Measurements from ENCODE around the gene TRERF1.

TRERF1 gene

GRCh38 chr6:42322676-42323075 is 129.1 kb downstream of the TRERF1 start:
- no peak for DNase-seq

GRCh38 chr6:42321976-42322375 is 129.8 kb downstream of the TRERF1 start:
- in situ Hi-C loops (cut with MboI; ENCODE audit: low pct_unique_long_range_greater_than_20kb, low sequenced_read_pairs): no loop called here

More at GRCh38 chr6:42322676-42323075, 129.1 kb downstream of the TRERF1 start:
- in situ Hi-C loops (cut with MboI; ENCODE audit: low pct_unique_long_range_greater_than_20kb, low sequenced_read_pairs): no loop called here

DNA sequence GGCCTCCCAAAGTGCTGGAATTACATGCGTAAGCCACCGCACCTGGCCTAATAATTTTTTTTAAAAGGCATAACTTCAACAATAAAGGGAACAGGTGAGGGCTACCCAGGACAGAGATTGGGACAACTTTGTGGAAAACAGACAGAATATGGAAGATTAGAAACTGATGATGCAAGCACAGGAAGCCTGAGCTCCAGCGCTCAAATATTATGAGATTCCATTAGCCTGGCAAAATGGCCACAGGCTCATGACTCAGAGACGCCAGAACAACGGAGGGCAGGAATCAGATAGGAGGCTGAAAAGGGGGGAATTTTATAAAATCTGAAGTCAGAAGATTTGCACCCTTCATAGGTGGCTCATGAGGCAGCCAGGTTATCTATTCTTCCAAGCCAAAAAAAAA is 131.0 kb downstream of the TRERF1 start:
- in situ Hi-C loops (cut with MboI; ENCODE audit: low pct_unique_long_range_greater_than_20kb, low sequenced_read_pairs): no loop called here
- DNase-seq: no peak

More at GRCh38 chr6:42321976-42322375, 129.8 kb downstream of the TRERF1 start:
- DNase-seq: no peak

DNA sequence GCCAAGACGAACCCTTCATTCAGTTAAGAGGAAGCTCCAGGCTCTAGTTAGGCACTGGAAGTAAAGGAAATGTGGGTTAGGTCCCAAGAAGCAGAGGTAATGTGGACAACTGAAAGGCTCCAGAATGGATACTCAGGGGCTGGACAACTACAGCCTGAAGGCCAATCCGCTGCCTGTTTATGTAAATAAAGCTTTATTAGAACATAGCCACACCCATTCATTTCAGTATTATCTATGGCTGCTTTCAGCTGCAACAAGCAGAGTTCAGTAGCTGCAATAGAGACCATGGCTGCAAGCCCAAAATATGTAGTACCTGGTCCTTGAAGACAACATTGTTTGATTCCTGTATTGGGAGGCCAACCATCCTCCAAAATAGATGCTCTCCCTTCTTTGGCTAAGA is 133.2 kb downstream of the TRERF1 start:
- DNase-seq: no peak
- in situ Hi-C loops (cut with MboI; ENCODE audit: low pct_unique_long_range_greater_than_20kb, low sequenced_read_pairs): no loop called here

DNA sequence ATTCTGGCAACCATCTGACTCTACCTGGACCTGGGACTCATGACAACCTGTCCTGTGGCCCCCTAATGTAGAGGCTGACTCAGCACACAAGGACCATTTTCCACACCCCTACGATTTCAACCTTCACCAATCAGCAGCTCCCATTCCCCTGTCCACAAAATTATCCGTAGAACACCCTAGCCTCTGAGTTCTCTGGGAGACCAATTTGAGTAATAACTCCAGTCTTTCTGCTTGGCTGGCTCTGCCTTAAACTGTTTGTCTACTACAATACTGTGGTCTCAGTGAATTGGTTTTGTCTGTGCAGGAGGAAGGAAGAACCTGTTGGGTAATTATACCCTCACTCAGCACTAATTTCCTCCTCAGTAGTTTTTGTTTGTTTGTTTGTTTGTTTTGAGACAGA is 134.7 kb downstream of the TRERF1 start:
- in situ Hi-C loops (cut with MboI; ENCODE audit: low pct_unique_long_range_greater_than_20kb, low sequenced_read_pairs): no loop called here
- DNase-seq: no peak

- peak; percentile 75 for DNase-seq
- in situ Hi-C loops (cut with MboI; ENCODE audit: low pct_unique_long_range_greater_than_20kb, low sequenced_read_pairs): no loop called here
These were observed 135.4 kb downstream of the TRERF1 start for GRCh38 chr6:42315991-42316970.

- in situ Hi-C loops (cut with MboI; ENCODE audit: low pct_unique_long_range_greater_than_20kb, low sequenced_read_pairs): no loop called here
- DNase-seq: no peak
These were observed 136.3 kb downstream of the TRERF1 start for GRCh38 chr6:42315259-42315990.

GRCh38 chr6:42314571-42315258 is 137.0 kb downstream of the TRERF1 start:
- DNase-seq: no peak
- in situ Hi-C loops (cut with MboI; ENCODE audit: low pct_unique_long_range_greater_than_20kb, low sequenced_read_pairs): no loop called here

- in situ Hi-C loops (cut with MboI; ENCODE audit: low pct_unique_long_range_greater_than_20kb, low sequenced_read_pairs): no loop called here
- DNase-seq: no peak
These were observed 137.7 kb downstream of the TRERF1 start for GRCh38 chr6:42313941-42314570.

GRCh38 chr6:42313038-42313437 is 138.7 kb downstream of the TRERF1 start:
- no peak for DNase-seq
- in situ Hi-C loops (cut with MboI; ENCODE audit: low pct_unique_long_range_greater_than_20kb, low sequenced_read_pairs): no loop called here

DNA sequence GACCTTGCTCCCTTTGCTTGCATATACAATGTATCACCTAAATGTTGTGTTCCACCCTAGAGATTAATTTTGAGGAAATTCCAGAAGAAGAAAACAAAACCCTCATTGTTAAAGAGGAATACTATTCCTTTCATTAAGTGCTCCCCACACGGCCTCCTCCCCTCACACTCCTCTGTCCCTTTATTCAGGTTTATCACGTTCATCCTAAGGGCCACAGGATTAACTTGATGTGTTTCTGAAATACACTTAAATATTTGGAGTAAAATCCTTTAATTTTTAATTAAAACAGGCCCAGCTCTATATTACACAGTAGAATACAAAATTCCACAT is 144.6 kb downstream of the TRERF1 start:
- in situ Hi-C loops (cut with MboI; ENCODE audit: low pct_unique_long_range_greater_than_20kb, low sequenced_read_pairs): no loop called here
- DNase-seq: no peak

GRCh38 chr6:42306439-42307140 is 145.1 kb downstream of the TRERF1 start:
- in situ Hi-C loops (cut with MboI; ENCODE audit: low pct_unique_long_range_greater_than_20kb, low sequenced_read_pairs): no loop called here
- no peak for DNase-seq

DNA sequence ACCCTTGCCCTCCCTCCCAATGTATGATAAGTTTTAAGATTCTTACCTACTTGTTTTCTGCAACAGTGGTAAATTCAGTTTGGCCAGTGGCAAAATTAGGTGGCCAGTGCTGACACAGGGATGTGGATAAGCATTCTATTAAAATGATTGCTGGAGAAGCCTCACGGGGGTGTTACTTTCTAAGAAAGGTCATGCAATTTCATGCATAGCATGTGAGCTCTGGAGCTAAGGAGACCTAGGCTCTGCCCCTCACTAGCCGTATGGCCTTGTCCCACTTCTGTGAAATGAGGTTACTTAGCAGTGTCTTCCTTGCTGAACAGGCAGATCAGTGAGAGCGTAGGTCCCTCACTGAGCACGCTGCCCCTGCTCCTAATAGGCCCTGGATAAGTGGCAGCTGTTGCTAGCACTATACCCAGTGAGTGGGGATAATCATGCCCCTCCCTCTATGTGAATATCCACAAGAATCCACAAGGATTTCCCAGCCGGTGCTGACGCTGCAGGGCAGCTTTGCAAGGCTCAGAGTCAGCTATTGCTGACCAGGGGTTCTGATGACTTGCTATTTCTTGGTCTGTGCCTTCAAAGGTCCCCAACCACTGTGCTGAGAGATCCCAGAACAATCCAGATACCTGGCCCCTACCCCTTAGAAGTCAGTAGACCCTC is 147.5 kb downstream of the TRERF1 start:
- in situ Hi-C loops (cut with MboI; ENCODE audit: low pct_unique_long_range_greater_than_20kb, low sequenced_read_pairs): no loop called here
- no peak for DNase-seq

GRCh38 chr6:42302411-42302810 is 149.3 kb downstream of the TRERF1 start:
- in situ Hi-C loops (cut with MboI; ENCODE audit: low pct_unique_long_range_greater_than_20kb, low sequenced_read_pairs): no loop called here
- DNase-seq: no peak

- in situ Hi-C loops (cut with MboI; ENCODE audit: low pct_unique_long_range_greater_than_20kb, low sequenced_read_pairs): no loop called here
- DNase-seq: no peak
These were observed 149.7 kb downstream of the TRERF1 start for GRCh38 chr6:42301986-42302385.

GRCh38 chr6:42300701-42301100 is 151.0 kb downstream of the TRERF1 start:
- in situ Hi-C loops (cut with MboI; ENCODE audit: low pct_unique_long_range_greater_than_20kb, low sequenced_read_pairs): no loop called here
- DNase-seq: no peak

DNA sequence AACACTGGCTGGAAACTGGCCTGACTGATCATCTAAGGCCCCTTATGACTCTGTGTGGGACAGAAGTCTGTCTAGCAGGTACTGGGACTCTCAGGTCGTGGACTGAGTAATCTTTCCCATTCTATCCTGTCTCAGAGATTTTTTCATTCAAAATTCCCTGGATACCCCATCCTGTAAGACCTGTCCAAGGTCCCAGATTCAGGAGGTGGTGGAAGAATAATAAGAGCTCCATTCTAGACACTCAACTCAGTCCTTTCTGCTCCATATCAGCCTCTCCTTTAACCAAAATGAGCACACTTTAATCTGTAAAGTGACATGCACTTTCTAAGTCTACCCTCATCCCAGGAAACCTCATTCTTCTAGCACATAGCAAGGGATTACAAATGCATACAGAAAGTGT is 151.5 kb downstream of the TRERF1 start:
- in situ Hi-C loops (cut with MboI; ENCODE audit: low pct_unique_long_range_greater_than_20kb, low sequenced_read_pairs): no loop called here
- no peak for DNase-seq

- no peak for DNase-seq
- in situ Hi-C loops (cut with MboI; ENCODE audit: low pct_unique_long_range_greater_than_20kb, low sequenced_read_pairs): no loop called here
These were observed 154.1 kb downstream of the TRERF1 start for GRCh38 chr6:42297661-42298060.
